ENCODE data around the gene PRPF40A. TPM values are rescaled to one million over a fixed set of nuclear protein-coding genes. Genes with fewer than 3 reads are reported as not detected.

Gene PRPF40A
- total and polyA plus RNA-seq, 2 donors (not counting 1 experiment from before 2014, with no cell fraction given): 91.7 to 105 TPM

DNA sequence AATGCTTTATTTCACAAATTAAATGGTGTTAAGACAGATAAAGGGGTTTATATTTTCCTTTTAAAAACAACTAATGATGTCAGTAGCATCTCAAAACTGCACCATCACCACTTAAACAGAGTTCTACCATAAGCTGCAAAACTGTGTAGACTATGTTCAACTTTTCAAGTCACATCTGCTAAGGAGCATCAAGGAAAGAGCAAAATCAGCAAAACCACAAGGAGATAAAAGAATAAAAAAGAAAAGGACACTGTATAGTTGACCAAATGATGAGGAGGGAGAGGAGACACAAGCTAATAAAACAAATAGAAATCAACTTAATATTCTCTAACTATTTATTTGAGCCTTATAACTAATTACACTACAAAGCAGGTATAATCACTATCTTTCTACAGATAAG lies 33.9 kb downstream of the PRPF40A start:
- Histone ChIP-seq H3K79me2 (ENCODE audit: control insufficient read depth, insufficient read depth, low read length) (peaks cover 12% of the 10 kb centered on the region), H4K20me1 (ENCODE audit: control insufficient read depth, extremely low read depth, insufficient read depth, low read length) (no peaks in the 10 kb centered on the region), H3K36me3 (ENCODE audit: control insufficient read depth, insufficient read depth, low read length) (no peaks in the 10 kb centered on the region)

GRCh38 chr2:152682663-152683062 lies 34.6 kb downstream of the PRPF40A start:
- Histone ChIP-seq H3K4me1 (ENCODE audit: control insufficient read depth, extremely low read depth, insufficient read depth, low read length) (no peaks in the 10 kb centered on the region), H3K36me3 (ENCODE audit: control insufficient read depth, insufficient read depth, low read length) (no peaks in the 10 kb centered on the region), H4K20me1 (ENCODE audit: control insufficient read depth, extremely low read depth, insufficient read depth, low read length) (no peaks in the 10 kb centered on the region), H3K4me2 (ENCODE audit: extremely low read depth, insufficient read depth, low read length) (no peak overlapping the region), H3K79me2 (ENCODE audit: control insufficient read depth, insufficient read depth, low read length) (peaks cover 12% of the 10 kb centered on the region), H3K4me3 (replicated peaks in 1 of 4; ENCODE audit: control extremely low read depth in 1 of 4, insufficient read depth in 1 of 4, low read depth in 3 of 4, low read length in 4 of 4) (no peak overlapping the region), H3K27ac (ENCODE audit: insufficient read depth, low read length) (no peak overlapping the region), H2AFZ (ENCODE audit: low read length) (no peak overlapping the region), H3K9ac (ENCODE audit: insufficient read depth, low read length) (no peak overlapping the region), H3K27me3 (ENCODE audit: control insufficient read depth, insufficient read depth, low read length) (no peaks in the 10 kb centered on the region), H3K9me3 (ENCODE audit: control insufficient read depth, insufficient read depth, low read depth, low read length) (no peaks in the 10 kb centered on the region)
- no peak for DNase-seq (ENCODE audit: low read depth in 2 of 2)
- TF ChIP-seq EZH2 (IDR thresholded peaks at IDR 0.05; ENCODE audit: low read length, missing control alignments): no peak
- TF ChIP-seq, protein P1, sequence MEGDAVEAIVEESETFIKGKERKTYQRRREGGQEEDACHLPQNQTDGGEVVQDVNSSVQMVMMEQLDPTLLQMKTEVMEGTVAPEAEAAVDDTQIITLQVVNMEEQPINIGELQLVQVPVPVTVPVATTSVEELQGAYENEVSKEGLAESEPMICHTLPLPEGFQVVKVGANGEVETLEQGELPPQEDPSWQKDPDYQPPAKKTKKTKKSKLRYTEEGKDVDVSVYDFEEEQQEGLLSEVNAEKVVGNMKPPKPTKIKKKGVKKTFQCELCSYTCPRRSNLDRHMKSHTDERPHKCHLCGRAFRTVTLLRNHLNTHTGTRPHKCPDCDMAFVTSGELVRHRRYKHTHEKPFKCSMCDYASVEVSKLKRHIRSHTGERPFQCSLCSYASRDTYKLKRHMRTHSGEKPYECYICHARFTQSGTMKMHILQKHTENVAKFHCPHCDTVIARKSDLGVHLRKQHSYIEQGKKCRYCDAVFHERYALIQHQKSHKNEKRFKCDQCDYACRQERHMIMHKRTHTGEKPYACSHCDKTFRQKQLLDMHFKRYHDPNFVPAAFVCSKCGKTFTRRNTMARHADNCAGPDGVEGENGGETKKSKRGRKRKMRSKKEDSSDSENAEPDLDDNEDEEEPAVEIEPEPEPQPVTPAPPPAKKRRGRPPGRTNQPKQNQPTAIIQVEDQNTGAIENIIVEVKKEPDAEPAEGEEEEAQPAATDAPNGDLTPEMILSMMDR (conservative IDR thresholded peaks at IDR 0.05 in 1 of 2, IDR thresholded peaks at IDR 0.05 in 1 of 2; ENCODE audit: low read depth in 1 of 2, low read length in 2 of 2): no peak

More for the DNA sequence above, 33.9 kb downstream of the PRPF40A start:
- H2AFZ ChIP-seq (ENCODE audit: low read length): no peak overlapping the region
- no peaks in the 10 kb centered on the region for H3K27me3 ChIP-seq (ENCODE audit: control insufficient read depth, insufficient read depth, low read length)
- H3K9ac ChIP-seq (ENCODE audit: insufficient read depth, low read length): no peak overlapping the region
- no peak overlapping the region for H3K27ac ChIP-seq (ENCODE audit: insufficient read depth, low read length)
- DNase-seq (ENCODE audit: low read depth in 2 of 2): no peak
- no peaks in the 10 kb centered on the region for H3K9me3 ChIP-seq (ENCODE audit: control insufficient read depth, insufficient read depth, low read depth, low read length)
- no peaks in the 10 kb centered on the region for H3K4me1 ChIP-seq (ENCODE audit: control insufficient read depth, extremely low read depth, insufficient read depth, low read length)
- no peak overlapping the region for H3K4me3 ChIP-seq (replicated peaks in 1 of 4; ENCODE audit: control extremely low read depth in 1 of 4, insufficient read depth in 1 of 4, low read depth in 3 of 4, low read length in 4 of 4)
- H3K4me2 ChIP-seq (ENCODE audit: extremely low read depth, insufficient read depth, low read length): no peak overlapping the region
- TF ChIP-seq, protein P1 (conservative IDR thresholded peaks at IDR 0.05 in 1 of 2, IDR thresholded peaks at IDR 0.05 in 1 of 2; ENCODE audit: low read depth in 1 of 2, low read length in 2 of 2): no peak
- no peak for TF ChIP-seq EZH2 (IDR thresholded peaks at IDR 0.05; ENCODE audit: low read length, missing control alignments)

GRCh38 chr2:152678808-152679207 lies 38.5 kb downstream of the PRPF40A start:
- no peaks in the 10 kb centered on the region for H3K9me3 ChIP-seq (ENCODE audit: control insufficient read depth, insufficient read depth, low read depth, low read length)
- no peak overlapping the region for H3K4me3 ChIP-seq (replicated peaks in 1 of 4; ENCODE audit: control extremely low read depth in 1 of 4, insufficient read depth in 1 of 4, low read depth in 3 of 4, low read length in 4 of 4)
- no peak overlapping the region for H3K4me2 ChIP-seq (ENCODE audit: extremely low read depth, insufficient read depth, low read length)
- H3K9ac ChIP-seq (ENCODE audit: insufficient read depth, low read length): no peak overlapping the region
- peaks cover 5% of the 10 kb centered on the region for H3K36me3 ChIP-seq (ENCODE audit: control insufficient read depth, insufficient read depth, low read length)
- no peak overlapping the region for H2AFZ ChIP-seq (ENCODE audit: low read length)
- TF ChIP-seq EZH2 (IDR thresholded peaks at IDR 0.05; ENCODE audit: low read length, missing control alignments): no peak
- TF ChIP-seq, protein P1 (conservative IDR thresholded peaks at IDR 0.05 in 1 of 2, IDR thresholded peaks at IDR 0.05 in 1 of 2; ENCODE audit: low read depth in 1 of 2, low read length in 2 of 2): no peak
- no peak overlapping the region for H3K27ac ChIP-seq (ENCODE audit: insufficient read depth, low read length)
- peaks cover 7% of the 10 kb centered on the region for H3K79me2 ChIP-seq (ENCODE audit: control insufficient read depth, insufficient read depth, low read length)
- no peaks in the 10 kb centered on the region for H4K20me1 ChIP-seq (ENCODE audit: control insufficient read depth, extremely low read depth, insufficient read depth, low read length)
- H3K4me1 ChIP-seq (ENCODE audit: control insufficient read depth, extremely low read depth, insufficient read depth, low read length): no peaks in the 10 kb centered on the region
- H3K27me3 ChIP-seq (ENCODE audit: control insufficient read depth, insufficient read depth, low read length): no peaks in the 10 kb centered on the region
- DNase-seq (ENCODE audit: low read depth in 2 of 2): no peak
